Endodermal cell (in vitro differentiated cells): ENCODE data around the gene PCDH8. TPM values are rescaled to one million over a fixed set of nuclear protein-coding genes. Genes with fewer than 3 reads are reported as not detected.
"Not testable (repeated sequence)": the region's sequence is repeated elsewhere in the genome, so short reads cannot be mapped to it uniquely, and the experiment has no call there.

Experiments
- DNase-seq: peaks from one replicate; pipeline ENCODE4 v3.0.0-alpha.2; 2017
- H3K27ac ChIP-seq: 2 replicates; pipeline ENCODE4 v1.5.1; 2013; ENCODE audit warnings: mild to moderate bottlenecking, low read depth, low read length, moderate library complexity
- H3K27me3 ChIP-seq: 2 replicates; pipeline ENCODE4 v1.6.1; 2013; ENCODE audit warnings: mild to moderate bottlenecking, low read length, moderate library complexity; ENCODE audit not compliant: insufficient read depth, control insufficient read depth, poor library complexity, severe bottlenecking
- H3K36me3 ChIP-seq: 2 replicates; pipeline ENCODE4 v1.7.0; 2013; ENCODE audit warnings: mild to moderate bottlenecking, low read length, moderate library complexity; ENCODE audit not compliant: control insufficient read depth, insufficient read depth
- H3K4me1 ChIP-seq: one replicate; pipeline ENCODE4 v1.7.0; 2013; ENCODE audit warnings: low read length; ENCODE audit not compliant: control insufficient read depth, insufficient read depth
- H3K4me3 ChIP-seq: 2 replicates; pipeline ENCODE4 v1.5.1; 2013; ENCODE audit warnings: mild to moderate bottlenecking, low read length, moderate library complexity
- H3K9ac ChIP-seq: 2 replicates; pipeline ENCODE4 v1.6.1; 2013; ENCODE audit warnings: mild to moderate bottlenecking, low read length, moderate library complexity; ENCODE audit not compliant: poor library complexity, severe bottlenecking; ENCODE audit errors: extremely low read depth
- H3K9me3 ChIP-seq: 2 replicates; pipeline ENCODE4 v1.6.1; 2013; ENCODE audit warnings: mild to moderate bottlenecking, low read length, moderate library complexity; ENCODE audit not compliant: control insufficient read depth
- H3K27ac Mint-ChIP-seq: 2 replicates; pipeline ENCODE4 v1.8.0; 2020; ENCODE audit warnings: mixed read lengths
- H3K27me3 Mint-ChIP-seq: 2 replicates; pipeline ENCODE4 v1.8.0; 2021; ENCODE audit warnings: mild to moderate bottlenecking, mixed read lengths; ENCODE audit not compliant: insufficient read depth
- H3K36me3 Mint-ChIP-seq: 2 replicates; pipeline ENCODE4 v1.8.0; 2020; ENCODE audit warnings: low read depth, mixed read lengths
- H3K4me1 Mint-ChIP-seq: 2 replicates; pipeline ENCODE4 v1.8.0; 2020; ENCODE audit warnings: mixed read lengths
- H3K4me3 Mint-ChIP-seq: 2 replicates; pipeline ENCODE4 v1.8.0; 2020; ENCODE audit warnings: mild to moderate bottlenecking, moderate library complexity, mixed read lengths
- H3K9me3 Mint-ChIP-seq: 2 replicates; pipeline ENCODE4 v1.8.0; 2020; ENCODE audit warnings: mild to moderate bottlenecking, mixed read lengths
- WGBS, 2 experiments: methylation state at CpG; one replicate each; pipeline versions ENCODE4 v1.1.5 to v1.1.7; 2013; ENCODE audit warnings: missing lambda C conversion rate in 2 of 2, mixed read lengths in 1 of 2; ENCODE audit not compliant: insufficient coverage in 1 of 2, insufficient read length in 1 of 2; 5-methylcytosine and 5-hydroxymethylcytosine counted together
- total RNA-seq, 2 donors: library from RNA; stranded (reverse); fragmentation: NEBNext Ultra II Directional in 1 of 2; extraction: Animal tissue kit (Norgen Biotek cat#: 25700) in 1 of 2; gene quantifications; 2 replicates in 1 of 2; 3 replicates in 1 of 2; pipeline ENCODE4 v1.2.1, GENCODE V29; 2021
- TF ChIP-seq, protein P1 (sequence below): fragments of 200-600 bp; sonication (generic); conservative IDR thresholded peaks from 2 replicates; pipeline ENCODE4 v1.5.0; 2021; ENCODE audit warnings: antibody characterized with exemption, mild to moderate bottlenecking

PCDH8 gene
- total RNA-seq, 2 donors from 2014 or later, result 1.8 to 10.6 TPM

DNA sequence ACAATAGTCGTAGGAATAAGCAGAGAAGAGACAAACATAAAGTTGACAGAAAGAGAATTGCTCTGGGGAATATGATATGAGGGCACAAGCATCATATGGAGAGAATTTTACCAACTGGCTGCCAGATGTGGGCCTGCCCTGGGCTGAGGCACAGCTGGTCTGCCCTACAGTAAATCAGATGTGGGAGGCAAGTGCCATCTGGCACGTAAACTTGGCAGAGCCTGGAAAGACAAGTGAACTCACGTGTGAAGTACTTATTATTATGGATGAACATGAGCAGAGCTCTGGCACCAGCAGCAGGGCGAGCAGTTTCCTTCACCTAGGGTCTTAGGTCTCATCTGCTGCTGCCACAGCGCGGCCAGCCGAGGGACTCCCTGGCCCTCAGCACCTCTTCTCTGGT lies 20.6 kb downstream of the PCDH8 start:
- no peaks in the 10 kb centered on the region for H3K36me3 Mint-ChIP-seq
- TF ChIP-seq, protein P1, sequence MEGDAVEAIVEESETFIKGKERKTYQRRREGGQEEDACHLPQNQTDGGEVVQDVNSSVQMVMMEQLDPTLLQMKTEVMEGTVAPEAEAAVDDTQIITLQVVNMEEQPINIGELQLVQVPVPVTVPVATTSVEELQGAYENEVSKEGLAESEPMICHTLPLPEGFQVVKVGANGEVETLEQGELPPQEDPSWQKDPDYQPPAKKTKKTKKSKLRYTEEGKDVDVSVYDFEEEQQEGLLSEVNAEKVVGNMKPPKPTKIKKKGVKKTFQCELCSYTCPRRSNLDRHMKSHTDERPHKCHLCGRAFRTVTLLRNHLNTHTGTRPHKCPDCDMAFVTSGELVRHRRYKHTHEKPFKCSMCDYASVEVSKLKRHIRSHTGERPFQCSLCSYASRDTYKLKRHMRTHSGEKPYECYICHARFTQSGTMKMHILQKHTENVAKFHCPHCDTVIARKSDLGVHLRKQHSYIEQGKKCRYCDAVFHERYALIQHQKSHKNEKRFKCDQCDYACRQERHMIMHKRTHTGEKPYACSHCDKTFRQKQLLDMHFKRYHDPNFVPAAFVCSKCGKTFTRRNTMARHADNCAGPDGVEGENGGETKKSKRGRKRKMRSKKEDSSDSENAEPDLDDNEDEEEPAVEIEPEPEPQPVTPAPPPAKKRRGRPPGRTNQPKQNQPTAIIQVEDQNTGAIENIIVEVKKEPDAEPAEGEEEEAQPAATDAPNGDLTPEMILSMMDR, result no peak
- peaks cover 16% of the 10 kb centered on the region for H3K4me1 Mint-ChIP-seq
- no peak overlapping the region for H3K27ac Mint-ChIP-seq
- no peaks in the 10 kb centered on the region for H3K36me3 ChIP-seq
- peaks cover 5% of the 10 kb centered on the region for H3K27me3 Mint-ChIP-seq
- no peak overlapping the region for H3K27ac ChIP-seq
- peak; percentile 29 for DNase-seq
- no peaks in the 10 kb centered on the region for H3K9me3 ChIP-seq
- no peak overlapping the region for H3K9ac ChIP-seq
- H3K4me3 Mint-ChIP-seq, result no peak overlapping the region
- no peak overlapping the region for H3K4me3 ChIP-seq
- H3K9me3 Mint-ChIP-seq, result peaks cover 23% of the 10 kb centered on the region
- 92 to 95% methylated on average over 7 of the region's 7 CpGs for WGBS, 2 experiments
- no peaks in the 10 kb centered on the region for H3K4me1 ChIP-seq
- H3K27me3 ChIP-seq, result no peaks in the 10 kb centered on the region

DNA sequence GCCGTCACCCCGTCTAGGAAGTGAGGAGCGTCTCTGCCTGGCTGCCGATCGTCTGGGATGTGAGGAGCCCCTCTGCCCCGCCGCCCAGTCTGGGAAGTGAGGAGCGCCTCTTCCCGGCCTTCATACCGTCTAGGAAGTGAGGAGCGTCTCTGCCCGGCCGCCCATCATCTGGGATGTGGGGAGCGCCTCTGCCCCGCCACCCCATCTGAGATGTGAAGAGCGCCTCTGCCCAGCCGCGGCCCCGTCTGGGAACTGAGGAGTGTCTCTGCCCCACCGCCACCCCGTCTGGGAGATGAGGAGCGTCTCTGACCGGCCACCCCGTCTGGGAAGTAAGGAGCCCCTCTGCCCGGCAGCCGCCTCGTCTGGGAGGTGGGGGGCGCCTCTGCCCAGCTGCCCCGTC lies 30.6 kb downstream of the PCDH8 start:
- H3K9ac ChIP-seq, H3K4me3 ChIP-seq, H3K27ac Mint-ChIP-seq, H3K27me3 Mint-ChIP-seq, H3K27me3 ChIP-seq, H3K36me3 Mint-ChIP-seq, H3K36me3 ChIP-seq, H3K4me1 Mint-ChIP-seq, H3K4me3 Mint-ChIP-seq, H3K4me1 ChIP-seq, H3K27ac ChIP-seq, DNase-seq: not testable (repeated sequence)
- 96 to 100% methylated on average over 1 to 28 of the region's 29 CpGs for WGBS, 2 experiments
- peaks cover 37% of the 10 kb centered on the region for H3K9me3 Mint-ChIP-seq
- peaks cover 12% of the 10 kb centered on the region for H3K9me3 ChIP-seq

DNA sequence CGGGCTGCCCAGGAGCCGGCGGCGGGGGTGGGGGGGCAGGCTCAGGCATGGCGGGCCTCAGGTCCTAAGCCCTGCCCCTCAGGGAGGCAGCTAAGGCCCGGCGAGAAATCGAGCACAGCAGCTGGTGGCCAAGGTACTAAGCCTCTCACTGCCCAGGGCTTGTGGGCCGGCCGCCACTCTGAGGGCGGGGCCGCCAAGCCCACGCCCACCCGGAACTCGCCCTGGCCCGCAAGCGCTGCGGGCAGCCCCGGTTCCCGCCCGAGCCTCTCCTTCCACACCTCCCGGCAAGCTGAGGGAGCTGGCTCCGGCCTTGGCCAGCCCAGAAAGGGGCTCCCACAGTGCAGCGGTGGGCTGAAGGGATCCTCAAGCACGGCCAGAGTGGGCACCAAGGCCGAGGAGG lies 33.1 kb downstream of the PCDH8 start:
- 92 to 95% methylated on average over 12 to 26 of the region's 26 CpGs for WGBS, 2 experiments

More for the DNA sequence above, 33.1 kb downstream of the PCDH8 start:
- H3K9ac ChIP-seq, result no peak overlapping the region
- H3K4me3 ChIP-seq, result no peak overlapping the region
- H3K9me3 Mint-ChIP-seq, result peaks cover 37% of the 10 kb centered on the region
- H3K27me3 Mint-ChIP-seq, result no peaks in the 10 kb centered on the region
- no peak overlapping the region for H3K27ac Mint-ChIP-seq
- H3K4me1 Mint-ChIP-seq, result peaks cover 10% of the 10 kb centered on the region
- H3K4me3 Mint-ChIP-seq, result no peak overlapping the region
- no peak overlapping the region for H3K27ac ChIP-seq
- peak; percentile 30 for DNase-seq
- no peaks in the 10 kb centered on the region for H3K36me3 ChIP-seq
- H3K27me3 ChIP-seq, result no peaks in the 10 kb centered on the region
- peaks cover 12% of the 10 kb centered on the region for H3K9me3 ChIP-seq
- no peaks in the 10 kb centered on the region for H3K4me1 ChIP-seq
- TF ChIP-seq, protein P1, result no peak
- peaks cover 2% of the 10 kb centered on the region for H3K36me3 Mint-ChIP-seq
